Neutrophil (primary cell): ENCODE results near the gene CDKN1B.

ENCODE experiments used
- H3K27ac ChIP-seq: fragments of 200-600 bp; sonication (generic); 2 replicates; pipeline ENCODE4 v1.5.1; 2016; ENCODE audit warnings: mild to moderate bottlenecking, moderate library complexity
- H3K27me3 ChIP-seq: fragments of 200-600 bp; sonication (generic); 2 replicates; pipeline ENCODE4 v1.6.0; 2016; ENCODE audit warnings: mild to moderate bottlenecking
- H3K36me3 ChIP-seq: fragments of 200-600 bp; sonication (generic); 2 replicates; pipeline ENCODE4 v1.5.1; 2017
- H3K4me1 ChIP-seq, 2 experiments: fragments of 200-600 bp in 1 of 2; sonication (generic) in 1 of 2; 1 replicate in 1 of 2; 2 replicates in 1 of 2; pipeline versions ENCODE4 v1.5.1 to v1.6.1; 2013 to 2016; ENCODE audit warnings: low read depth in 1 of 2, low read length in 1 of 2, mild to moderate bottlenecking in 1 of 2, moderate library complexity in 1 of 2; ENCODE audit not compliant: control insufficient read depth in 1 of 2, insufficient read depth in 1 of 2
- H3K4me3 ChIP-seq, 2 experiments: fragments of 200-600 bp in 1 of 2; sonication (generic) in 1 of 2; 1 replicate in 1 of 2; 2 replicates in 1 of 2; pipeline ENCODE4 v1.5.1; 2013 to 2016; ENCODE audit warnings: low read depth in 1 of 2, low read length in 1 of 2, mild to moderate bottlenecking in 1 of 2, moderate library complexity in 1 of 2
- H3K9me3 ChIP-seq: fragments of 200-600 bp; sonication (generic); 2 replicates; pipeline ENCODE4 v1.5.1; 2016
- TF ChIP-seq, protein P1 (sequence below): fragments of 200-600 bp; sonication (generic); IDR thresholded peaks from 2 replicates; pipeline ENCODE4 v1.5.1; 2016; ENCODE audit warnings: antibody characterized with exemption

The CDKN1B gene

DNA sequence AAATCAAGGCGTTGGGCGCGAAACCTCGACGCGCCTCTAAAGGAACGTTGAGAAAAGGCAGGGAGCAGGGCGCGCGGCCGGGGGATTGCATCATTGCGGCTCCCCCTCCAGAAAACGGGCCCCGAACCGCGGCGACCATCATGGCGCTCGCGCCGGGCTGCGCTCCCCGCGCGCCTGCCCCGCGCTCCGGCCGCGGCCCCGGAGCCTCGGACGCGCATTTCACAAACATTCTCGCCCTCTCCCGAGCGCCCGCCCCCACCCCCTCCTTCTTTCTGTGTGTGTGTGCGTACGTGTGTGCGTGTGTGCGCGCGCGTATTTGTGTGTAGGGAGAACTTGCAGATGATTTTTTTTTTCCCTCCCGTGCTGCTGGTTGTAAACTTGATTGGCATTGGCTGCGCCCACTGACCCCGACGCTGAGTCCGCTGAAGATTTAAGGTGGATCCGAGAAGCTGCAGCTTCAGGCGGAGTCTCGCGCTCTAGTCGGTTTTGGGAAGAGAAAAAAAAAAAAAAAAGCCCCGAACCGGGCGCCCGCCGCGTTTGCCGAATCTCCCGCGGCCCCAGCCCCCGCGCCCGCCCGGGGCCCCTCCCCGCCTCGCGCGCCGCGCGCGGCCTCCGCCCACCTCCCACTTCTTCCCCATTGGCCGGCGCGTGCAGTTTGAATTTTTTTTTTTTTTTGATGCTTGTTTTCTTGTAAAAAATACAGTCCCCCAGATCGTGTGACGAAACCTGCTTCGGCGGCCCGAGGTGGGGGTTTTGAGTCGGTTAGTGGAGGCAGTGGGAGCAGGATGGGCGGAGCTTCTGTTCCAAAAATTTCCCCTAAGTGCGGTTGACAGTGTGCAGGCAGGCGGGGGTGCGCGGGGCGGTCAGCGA is 8.2 kb downstream of the CDKN1B start:
- Histone ChIP-seq H3K4me3 (peak overlapping the region; percentile 96), H3K27me3 (no peaks in the 10 kb centered on the region), H3K9me3 (no peaks in the 10 kb centered on the region), H3K27ac (peak overlapping the region; percentile 95), H3K36me3 (peaks cover 21% of the 10 kb centered on the region), H3K4me1 (peaks cover 44 to 45% of the 10 kb centered on the region in 2 experiments)
- TF ChIP-seq, protein P1, sequence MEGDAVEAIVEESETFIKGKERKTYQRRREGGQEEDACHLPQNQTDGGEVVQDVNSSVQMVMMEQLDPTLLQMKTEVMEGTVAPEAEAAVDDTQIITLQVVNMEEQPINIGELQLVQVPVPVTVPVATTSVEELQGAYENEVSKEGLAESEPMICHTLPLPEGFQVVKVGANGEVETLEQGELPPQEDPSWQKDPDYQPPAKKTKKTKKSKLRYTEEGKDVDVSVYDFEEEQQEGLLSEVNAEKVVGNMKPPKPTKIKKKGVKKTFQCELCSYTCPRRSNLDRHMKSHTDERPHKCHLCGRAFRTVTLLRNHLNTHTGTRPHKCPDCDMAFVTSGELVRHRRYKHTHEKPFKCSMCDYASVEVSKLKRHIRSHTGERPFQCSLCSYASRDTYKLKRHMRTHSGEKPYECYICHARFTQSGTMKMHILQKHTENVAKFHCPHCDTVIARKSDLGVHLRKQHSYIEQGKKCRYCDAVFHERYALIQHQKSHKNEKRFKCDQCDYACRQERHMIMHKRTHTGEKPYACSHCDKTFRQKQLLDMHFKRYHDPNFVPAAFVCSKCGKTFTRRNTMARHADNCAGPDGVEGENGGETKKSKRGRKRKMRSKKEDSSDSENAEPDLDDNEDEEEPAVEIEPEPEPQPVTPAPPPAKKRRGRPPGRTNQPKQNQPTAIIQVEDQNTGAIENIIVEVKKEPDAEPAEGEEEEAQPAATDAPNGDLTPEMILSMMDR = peak; percentile 59

DNA sequence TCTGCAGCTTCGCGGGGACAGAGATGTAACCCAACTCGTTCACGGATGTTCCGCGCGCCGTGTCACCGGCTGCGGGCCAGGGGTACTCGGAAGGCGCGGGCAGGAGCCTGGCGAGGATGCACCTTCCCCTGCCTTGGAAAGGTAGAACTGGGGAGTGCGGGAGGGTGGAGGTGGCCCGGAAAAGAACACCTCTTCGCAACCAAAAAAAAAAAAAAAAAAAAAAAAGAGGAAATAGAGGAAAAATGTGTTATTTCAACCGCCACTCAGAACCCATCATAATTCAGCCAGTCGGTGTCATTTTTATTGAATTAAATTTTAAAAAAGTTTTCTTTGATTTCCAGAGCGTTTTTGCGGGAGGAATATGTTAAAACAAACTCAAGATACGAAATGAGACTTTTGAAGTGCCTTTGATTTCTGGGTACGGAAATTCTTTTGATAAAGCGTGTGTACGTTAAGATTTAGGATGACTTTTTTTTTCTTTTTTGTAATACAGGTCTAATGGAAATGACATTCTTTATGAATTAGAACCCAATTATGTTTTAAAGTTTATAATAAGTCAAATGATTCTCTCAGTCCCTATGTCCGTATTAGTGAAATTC is 8.9 kb downstream of the CDKN1B start:
- H3K4me3 ChIP-seq = peak overlapping the region; percentile 96
- no peaks in the 10 kb centered on the region for H3K27me3 ChIP-seq
- H3K4me1 ChIP-seq = peaks cover 36 to 38% of the 10 kb centered on the region in 2 experiments
- H3K36me3 ChIP-seq = peaks cover 14% of the 10 kb centered on the region
- peak overlapping the region; percentile 95 for H3K27ac ChIP-seq
- TF ChIP-seq, protein P1 = peak; percentile 8
- H3K9me3 ChIP-seq = no peaks in the 10 kb centered on the region

DNA sequence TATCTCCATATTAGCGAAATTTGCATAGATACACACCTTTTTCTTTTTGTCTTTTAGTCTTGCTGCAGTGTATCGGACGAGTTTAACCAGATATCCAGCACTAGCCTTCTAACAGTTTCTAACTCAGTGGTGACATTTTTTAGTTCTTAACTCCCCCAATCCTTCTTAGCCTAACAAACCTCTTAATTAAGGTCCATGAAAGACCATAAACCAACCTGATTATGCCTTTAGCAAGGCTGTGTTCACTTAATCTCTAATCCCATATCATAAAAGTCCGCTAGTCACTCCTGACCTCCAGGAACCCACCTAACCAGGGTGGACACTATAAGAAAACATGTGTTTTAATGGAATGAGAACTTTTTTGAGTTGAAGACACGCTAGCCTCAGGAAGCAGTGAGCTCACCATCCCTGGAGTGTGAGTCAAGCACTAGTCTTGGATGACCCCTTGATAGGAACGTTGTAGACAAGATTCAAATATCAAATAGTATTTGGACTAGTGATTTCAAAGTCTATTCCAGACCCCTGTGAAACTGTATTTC is 9.5 kb downstream of the CDKN1B start:
- TF ChIP-seq, protein P1 = no peak
- peak overlapping the region; percentile 95 for H3K27ac ChIP-seq
- H3K9me3 ChIP-seq = no peaks in the 10 kb centered on the region
- H3K27me3 ChIP-seq = no peaks in the 10 kb centered on the region
- peaks cover 8% of the 10 kb centered on the region for H3K36me3 ChIP-seq
- H3K4me3 ChIP-seq = peak overlapping the region; percentile 96
- peaks cover 31 to 32% of the 10 kb centered on the region in 2 experiments for H3K4me1 ChIP-seq

DNA sequence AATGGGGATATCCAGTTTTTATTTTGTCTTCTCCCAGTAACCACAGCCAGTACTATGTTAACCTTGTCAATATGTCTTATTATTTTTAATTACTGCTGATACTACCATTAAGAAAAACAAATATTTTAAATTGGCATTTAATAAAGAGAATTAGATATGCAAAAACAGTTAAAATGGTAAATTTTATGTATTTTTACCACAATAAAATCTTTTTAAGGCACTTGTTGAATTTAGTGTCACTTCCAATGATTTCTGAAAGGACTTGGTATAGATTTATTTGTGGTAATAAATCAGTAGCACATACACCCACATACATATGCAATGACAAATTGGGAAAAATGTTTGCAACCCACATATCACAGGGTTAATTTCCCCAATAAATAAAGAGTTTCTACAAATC is 14.0 kb downstream of the CDKN1B start:
- TF ChIP-seq, protein P1 = no peak
- H3K36me3 ChIP-seq = no peaks in the 10 kb centered on the region
- peaks cover 12 to 15% of the 10 kb centered on the region in 2 experiments for H3K4me1 ChIP-seq
- H3K27me3 ChIP-seq = no peaks in the 10 kb centered on the region
- H3K9me3 ChIP-seq = no peaks in the 10 kb centered on the region
- H3K4me3 ChIP-seq = no peak overlapping the region
- H3K27ac ChIP-seq = no peak overlapping the region

DNA sequence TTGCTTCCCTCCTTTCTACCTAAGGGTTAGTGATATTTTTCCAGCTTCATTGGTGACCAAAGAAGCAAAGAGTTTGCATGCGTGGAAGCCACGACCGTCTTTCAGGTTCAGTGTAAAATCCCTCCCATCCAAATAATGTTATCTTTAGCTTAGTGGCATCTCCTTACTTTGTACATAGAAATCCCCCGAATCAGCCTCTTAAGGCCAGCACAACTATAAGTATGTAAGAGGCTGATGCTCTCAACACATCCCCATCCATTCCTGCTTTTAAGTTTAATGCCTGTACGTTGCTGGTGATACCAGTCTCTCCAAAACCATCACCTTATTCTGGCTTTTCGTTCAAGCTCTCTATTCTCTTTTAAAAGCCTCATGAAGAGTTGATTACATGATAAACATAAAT is 14.6 kb downstream of the CDKN1B start:
- Histone ChIP-seq H3K4me1 (peaks cover 10 to 13% of the 10 kb centered on the region in 2 experiments), H3K4me3 (no peak overlapping the region), H3K36me3 (no peaks in the 10 kb centered on the region), H3K27ac (no peak overlapping the region), H3K27me3 (no peaks in the 10 kb centered on the region), H3K9me3 (no peaks in the 10 kb centered on the region)
- TF ChIP-seq, protein P1 = no peak
